ENCODE data around the gene SAPCD2. TPM values are rescaled to one million over a fixed set of nuclear protein-coding genes. Genes with fewer than 3 reads are reported as not detected.
A peak's percentile ranks its signal among the peaks of the same experiment; 100 is the strongest.

SAPCD2 gene
- total RNA-seq, 3 donors from 2014 or later, result 2.7 to 11.2 (median 6.0) TPM

- DNase-seq, result peak; percentile 66 to 75 (median 74)
- Histone ChIP-seq H3K36me3 (ENCODE audit: low read depth) (no peaks in the 10 kb centered on the region), H3K4me1 (ENCODE audit: low read depth) (peaks cover 28% of the 10 kb centered on the region), H3K4me3 (no peak overlapping the region), H3K9me3 (no peaks in the 10 kb centered on the region)
- ATAC-seq, result peak; percentile 67
- TF ChIP-seq CTCF (IDR thresholded peaks at IDR 0.05), result no peak
- intact Hi-C loops (cut with DNase I, micrococcal nuclease), result no loop called here
These were observed 25.7 kb downstream of the SAPCD2 start for GRCh38 chr9:137044502-137045177.

GRCh38 chr9:137044037-137044436, 26.3 kb downstream of the SAPCD2 start:
- intact Hi-C loops (cut with DNase I, micrococcal nuclease), result no loop called here
- TF ChIP-seq CTCF (IDR thresholded peaks at IDR 0.05), result no peak
- DNase-seq (peak in 1 of 3 donors; percentile 56), ATAC-seq (no peak)
- Histone ChIP-seq H3K4me1 (ENCODE audit: low read depth) (peaks cover 28% of the 10 kb centered on the region), H3K36me3 (ENCODE audit: low read depth) (no peaks in the 10 kb centered on the region), H3K9me3 (no peaks in the 10 kb centered on the region), H3K4me3 (no peak overlapping the region)

GRCh38 chr9:137042751-137043727, 27.3 kb downstream of the SAPCD2 start:
- TF ChIP-seq CTCF (IDR thresholded peaks at IDR 0.05), result no peak
- intact Hi-C loops (cut with DNase I, micrococcal nuclease), result no loop called here
- H3K4me3 ChIP-seq, result no peak overlapping the region
- H3K4me1 ChIP-seq (ENCODE audit: low read depth), result peaks cover 24% of the 10 kb centered on the region
- no peak for ATAC-seq
- no peaks in the 10 kb centered on the region for H3K36me3 ChIP-seq (ENCODE audit: low read depth)
- no peak for DNase-seq
- H3K9me3 ChIP-seq, result no peaks in the 10 kb centered on the region

GRCh38 chr9:137041124-137041523, 29.2 kb downstream of the SAPCD2 start:
- peak in 1 of 3 donors; percentile 6 for DNase-seq
- TF ChIP-seq CTCF (IDR thresholded peaks at IDR 0.05), result no peak
- intact Hi-C loops (cut with DNase I, micrococcal nuclease), result no loop called here
- peaks cover 20% of the 10 kb centered on the region for H3K4me1 ChIP-seq (ENCODE audit: low read depth)
- no peaks in the 10 kb centered on the region for H3K36me3 ChIP-seq (ENCODE audit: low read depth)
- no peak overlapping the region for H3K4me3 ChIP-seq
- no peaks in the 10 kb centered on the region for H3K9me3 ChIP-seq
- ATAC-seq, result no peak

- intact Hi-C loops (cut with DNase I, micrococcal nuclease), result no loop called here
- peaks cover 18% of the 10 kb centered on the region for H3K4me1 ChIP-seq (ENCODE audit: low read depth)
- no peaks in the 10 kb centered on the region for H3K9me3 ChIP-seq
- TF ChIP-seq CTCF (IDR thresholded peaks at IDR 0.05), result no peak
- no peaks in the 10 kb centered on the region for H3K36me3 ChIP-seq (ENCODE audit: low read depth)
- H3K4me3 ChIP-seq, result no peak overlapping the region
- DNase-seq (no peak), ATAC-seq (no peak)
These were observed 29.8 kb downstream of the SAPCD2 start for GRCh38 chr9:137040568-137040967.
